Smooth muscle cell (in vitro differentiated cells): Measurements from ENCODE around the gene RAVER2. TPM values are rescaled to one million over a fixed set of nuclear protein-coding genes. Genes with fewer than 3 reads are reported as not detected.

ENCODE experiments used
- DNase-seq: peaks from one replicate; lab custom pipeline; 2025; ENCODE audit not compliant: unreplicated experiment; lab: John Stamatoyannopoulos, UW
- H2AFZ ChIP-seq: fragments of 200-600 bp; sonication (generic); 2 replicates; pipeline ENCODE4 v1.6.0; 2016; ENCODE audit warnings: antibody characterized with exemption, low read depth, mild to moderate bottlenecking
- H3F3A ChIP-seq: fragments of 200-600 bp; sonication (generic); 2 replicates; pipeline ENCODE4 v1.6.0; 2017; ENCODE audit warnings: antibody characterized with exemption, low read depth
- H3K27ac ChIP-seq: fragments of 200-600 bp; sonication (generic); 2 replicates; pipeline ENCODE4 v1.5.1; 2016; ENCODE audit warnings: low read depth, mild to moderate bottlenecking
- H3K27me3 ChIP-seq: fragments of 200-600 bp; sonication (generic); 2 replicates; pipeline ENCODE4 v1.6.1; 2016; ENCODE audit warnings: low read depth, mild to moderate bottlenecking
- H3K36me3 ChIP-seq: fragments of 200-600 bp; sonication (generic); 2 replicates; pipeline ENCODE4 v1.5.1; 2016; ENCODE audit warnings: low read depth
- H3K4me1 ChIP-seq: fragments of 200-600 bp; sonication (generic); 2 replicates; pipeline ENCODE4 v1.5.1; 2016; ENCODE audit warnings: low read depth
- H3K4me2 ChIP-seq: fragments of 200-600 bp; sonication (generic); 2 replicates; pipeline ENCODE4 v1.6.0; 2016; ENCODE audit warnings: mild to moderate bottlenecking
- H3K4me3 ChIP-seq: fragments of 200-600 bp; sonication (generic); 2 replicates; pipeline ENCODE4 v1.5.1; 2016; ENCODE audit warnings: mild to moderate bottlenecking
- H3K79me2 ChIP-seq: fragments of 200-600 bp; sonication (generic); 2 replicates; pipeline ENCODE4 v1.6.0; 2016; ENCODE audit warnings: low read depth, mild to moderate bottlenecking
- H3K9ac ChIP-seq: fragments of 200-600 bp; sonication (generic); 2 replicates; pipeline ENCODE4 v1.6.0; 2016; ENCODE audit warnings: low read depth
- H3K9me3 ChIP-seq: fragments of 200-600 bp; sonication (generic); replicated peaks from 2 replicates; pipeline ENCODE4 v1.5.1; 2016; ENCODE audit warnings: low read depth
- H4K20me1 ChIP-seq: fragments of 200-600 bp; sonication (generic); 2 replicates; pipeline ENCODE4 v1.6.0; 2016; ENCODE audit warnings: low read depth
- CTCF ChIP-seq: fragments of 200-600 bp; sonication (generic); IDR thresholded peaks from 2 replicates; pipeline ENCODE4 v1.5.1; 2017; ENCODE audit warnings: borderline replicate concordance, mild to moderate bottlenecking, antibody characterized with exemption; ENCODE audit not compliant: insufficient read depth, poor library complexity, severe bottlenecking
- WGBS: methylation state at CpG from one replicate; pipeline ENCODE4 v1.1.7; 2016; ENCODE audit warnings: low lambda C conversion rate; 5-methylcytosine and 5-hydroxymethylcytosine counted together
- polyA plus RNA-seq: library from polyadenylated mRNA; unstranded; fragments of >200 nt; fragmentation: Nextera tagmentation; extraction: Ambion mirVana; gene quantifications from 2 replicates; pipeline ENCODE4 v1.2.1, GENCODE V29; 2016
- total RNA-seq: library from RNA; depleted of rRNA; stranded (reverse); fragments of >200 nt; gene quantifications from 2 replicates; pipeline ENCODE4 v1.2.3, GENCODE V29; 2014

RAVER2 gene
- total and polyA plus RNA-seq, 2 experiments from 2014 or later = 2.8 to 9.8 TPM

- H3K4me2 ChIP-seq = no peak overlapping the region
- H3K27ac ChIP-seq = no peak overlapping the region
- H3K9me3 ChIP-seq = no peaks in the 10 kb centered on the region
- H3K9ac ChIP-seq = no peak overlapping the region
- no peaks in the 10 kb centered on the region for H3K4me1 ChIP-seq
- no peak overlapping the region for H2AFZ ChIP-seq
- no peak overlapping the region for H3K4me3 ChIP-seq
- no peaks in the 10 kb centered on the region for H3F3A ChIP-seq
- H3K79me2 ChIP-seq = no peaks in the 10 kb centered on the region
- no peaks in the 10 kb centered on the region for H4K20me1 ChIP-seq
- H3K27me3 ChIP-seq = no peaks in the 10 kb centered on the region
- 91% methylated on average over 10 of the region's 10 CpGs for WGBS
- no peak for TF ChIP-seq CTCF
- DNase-seq = no peak
- peaks cover 10% of the 10 kb centered on the region for H3K36me3 ChIP-seq
Observed at GRCh38 chr1:64856553-64856952, 111.7 kb downstream of the RAVER2 start.

- H4K20me1 ChIP-seq = no peaks in the 10 kb centered on the region
- no peaks in the 10 kb centered on the region for H3F3A ChIP-seq
- no peaks in the 10 kb centered on the region for H3K79me2 ChIP-seq
- no peak overlapping the region for H3K9ac ChIP-seq
- no peaks in the 10 kb centered on the region for H3K9me3 ChIP-seq
- no peak overlapping the region for H3K4me2 ChIP-seq
- H2AFZ ChIP-seq = no peak overlapping the region
- DNase-seq = no peak
- no peak overlapping the region for H3K27ac ChIP-seq
- no peak for TF ChIP-seq CTCF
- H3K36me3 ChIP-seq = peaks cover 10% of the 10 kb centered on the region
- H3K4me1 ChIP-seq = no peaks in the 10 kb centered on the region
- no peaks in the 10 kb centered on the region for H3K27me3 ChIP-seq
- WGBS = 100% methylated on average over 4 of the region's 4 CpGs
- no peak overlapping the region for H3K4me3 ChIP-seq
Observed at GRCh38 chr1:64857347-64857746, 112.5 kb downstream of the RAVER2 start.

GRCh38 chr1:64861611-64862010, 116.7 kb downstream of the RAVER2 start:
- Histone ChIP-seq H3K27me3 (no peaks in the 10 kb centered on the region), H3K4me3 (no peak overlapping the region), H3K79me2 (no peaks in the 10 kb centered on the region), H3K9ac (no peak overlapping the region), H3K9me3 (no peaks in the 10 kb centered on the region), H3K4me1 (no peaks in the 10 kb centered on the region), H3F3A (no peaks in the 10 kb centered on the region), H4K20me1 (no peaks in the 10 kb centered on the region), H3K36me3 (peaks cover 1% of the 10 kb centered on the region), H3K4me2 (no peak overlapping the region), H2AFZ (no peak overlapping the region), H3K27ac (no peak overlapping the region)
- TF ChIP-seq CTCF = peak; percentile 14
- no peak for DNase-seq
- 33% methylated on average over 4 of the region's 4 CpGs for WGBS
